22Rv1 (cell line): Measurements from ENCODE around the gene GPR17.

Experiments used
- ZFX ChIP-seq: fragments of 450-650 bp; IDR thresholded peaks from 2 replicates; pipeline ENCODE4 v1.6.1; 2017; ENCODE audit warnings: antibody characterized with exemption, borderline replicate concordance
- TF ChIP-seq, protein P1 (sequence below): fragments of 450-650 bp; IDR thresholded peaks from 2 replicates; pipeline ENCODE4 v1.5.1; 2017; ENCODE audit warnings: mild to moderate bottlenecking

DNA sequence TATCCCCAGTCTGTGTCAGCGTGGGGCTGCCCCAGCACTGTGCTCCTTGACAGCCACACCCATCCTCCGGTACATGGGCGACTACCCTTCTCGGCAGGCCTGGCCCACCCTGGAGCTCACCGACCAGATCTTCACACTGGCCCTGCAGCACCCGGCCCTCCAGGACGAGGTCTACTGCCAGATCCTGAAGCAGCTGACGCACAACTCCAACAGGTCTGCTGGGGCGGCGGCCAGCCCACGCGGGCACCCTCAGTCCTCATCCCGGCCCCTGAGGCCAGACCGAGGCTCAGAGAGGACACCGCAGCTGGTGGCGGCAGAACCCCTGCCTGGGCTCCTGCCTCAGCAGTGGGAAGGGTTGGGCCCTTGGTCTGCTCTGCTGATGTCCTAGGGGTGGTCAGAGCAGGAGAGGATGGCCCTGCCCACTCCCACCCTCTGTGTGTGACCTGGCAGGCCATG is 14.4 kb upstream of the GPR17 start:
- TF ChIP-seq, protein P1, sequence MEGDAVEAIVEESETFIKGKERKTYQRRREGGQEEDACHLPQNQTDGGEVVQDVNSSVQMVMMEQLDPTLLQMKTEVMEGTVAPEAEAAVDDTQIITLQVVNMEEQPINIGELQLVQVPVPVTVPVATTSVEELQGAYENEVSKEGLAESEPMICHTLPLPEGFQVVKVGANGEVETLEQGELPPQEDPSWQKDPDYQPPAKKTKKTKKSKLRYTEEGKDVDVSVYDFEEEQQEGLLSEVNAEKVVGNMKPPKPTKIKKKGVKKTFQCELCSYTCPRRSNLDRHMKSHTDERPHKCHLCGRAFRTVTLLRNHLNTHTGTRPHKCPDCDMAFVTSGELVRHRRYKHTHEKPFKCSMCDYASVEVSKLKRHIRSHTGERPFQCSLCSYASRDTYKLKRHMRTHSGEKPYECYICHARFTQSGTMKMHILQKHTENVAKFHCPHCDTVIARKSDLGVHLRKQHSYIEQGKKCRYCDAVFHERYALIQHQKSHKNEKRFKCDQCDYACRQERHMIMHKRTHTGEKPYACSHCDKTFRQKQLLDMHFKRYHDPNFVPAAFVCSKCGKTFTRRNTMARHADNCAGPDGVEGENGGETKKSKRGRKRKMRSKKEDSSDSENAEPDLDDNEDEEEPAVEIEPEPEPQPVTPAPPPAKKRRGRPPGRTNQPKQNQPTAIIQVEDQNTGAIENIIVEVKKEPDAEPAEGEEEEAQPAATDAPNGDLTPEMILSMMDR, result no peak
- no peak for TF ChIP-seq ZFX
